HG03280 (cell line): ENCODE results near the gene TNFRSF4.
"Not testable (repeated sequence)": the region's sequence is repeated elsewhere in the genome, so short reads cannot be mapped to it uniquely, and the experiment has no call there.

Source experiments
- ATAC-seq: cut with Tn5 transposase; IDR thresholded peaks from one replicate; pipeline ENCODE4 v1.9.1; 2021; ENCODE audit warnings: mild to moderate bottlenecking, moderate library complexity; ENCODE audit not compliant: unreplicated experiment

Gene TNFRSF4

GRCh38 chr1:1204425-1204920 lies 9.5 kb downstream of the TNFRSF4 start:
- no peak for ATAC-seq

GRCh38 chr1:1203561-1204424 lies 10.2 kb downstream of the TNFRSF4 start:
- no peak for ATAC-seq

- no peak for ATAC-seq
These were observed 11.0 kb downstream of the TNFRSF4 start for GRCh38 chr1:1202831-1203560.

GRCh38 chr1:1200876-1201810 lies 12.8 kb downstream of the TNFRSF4 start:
- ATAC-seq = no peak

- no peak for ATAC-seq
These were observed 13.7 kb downstream of the TNFRSF4 start for GRCh38 chr1:1199961-1200875.

- ATAC-seq = no peak
These were observed 14.6 kb downstream of the TNFRSF4 start for GRCh38 chr1:1199141-1199960.

- ATAC-seq = no peak
These were observed 15.4 kb downstream of the TNFRSF4 start for GRCh38 chr1:1198423-1199140.

- no peak for ATAC-seq
These were observed 16.2 kb downstream of the TNFRSF4 start for GRCh38 chr1:1197551-1198422.

GRCh38 chr1:1197188-1197500 lies 16.8 kb downstream of the TNFRSF4 start:
- no peak for ATAC-seq

- no peak for ATAC-seq
These were observed 17.3 kb downstream of the TNFRSF4 start for GRCh38 chr1:1196431-1197187.

GRCh38 chr1:1195726-1196125 lies 18.2 kb downstream of the TNFRSF4 start:
- ATAC-seq = not testable (repeated sequence)

GRCh38 chr1:1194723-1195122 lies 19.2 kb downstream of the TNFRSF4 start:
- no peak for ATAC-seq

GRCh38 chr1:1191734-1192133 lies 22.2 kb downstream of the TNFRSF4 start:
- ATAC-seq = no peak

GRCh38 chr1:1189111-1189510 lies 24.8 kb downstream of the TNFRSF4 start:
- ATAC-seq = no peak

GRCh38 chr1:1187938-1188337 lies 26.0 kb downstream of the TNFRSF4 start:
- no peak for ATAC-seq

GRCh38 chr1:1185101-1185765 lies 28.7 kb downstream of the TNFRSF4 start:
- no peak for ATAC-seq
